IMR-90 (cell line): ENCODE results near the gene CDH23. TPM values are rescaled to one million over a fixed set of nuclear protein-coding genes. Genes with fewer than 3 reads are reported as not detected.

ENCODE experiments used
- ATAC-seq: fragments of 200-7000 bp; cut with Tn5 transposase; 2 replicates; pipeline ENCODE4 v1.9.1; 2020; ENCODE audit warnings: low read depth, mild to moderate bottlenecking, moderate library complexity
- BruUV-seq: library from RNA; stranded (reverse); fragments of 400-500 nt; replicated peaks from 2 replicates; lab custom pipeline; 2021; lab: Mats Ljungman, UMichigan
- CTCF ChIA-PET: fragments of 300-600 bp; formaldehyde crosslinking; extraction: SDS; loops from one replicate; lab custom pipeline; 2021; ENCODE audit warnings: antibody characterized with exemption; lab: Yijun Ruan, JAX
- POLR2A ChIA-PET: fragments of 300-600 bp; sonication (Branson Sonifier 250); formaldehyde crosslinking; loops from one replicate; lab custom pipeline; 2022; ENCODE audit warnings: antibody characterized with exemption; ENCODE audit not compliant: unreplicated experiment; lab: Charles Lee
- DNase-seq: peaks from one replicate; pipeline ENCODE4 v3.0.0; 2013
- H2AFZ ChIP-seq: replicated peaks from 2 replicates; pipeline ENCODE3; 2013; ENCODE audit warnings: low read length, mild to moderate bottlenecking; ENCODE audit not compliant: poor library complexity
- H2AK5ac ChIP-seq: 2 replicates; pipeline ENCODE4 v1.6.1; 2013; ENCODE audit warnings: low read depth, low read length, inconsistent platforms
- H2AK9ac ChIP-seq: replicated peaks from 2 replicates; pipeline ENCODE3; 2013; ENCODE audit warnings: mild to moderate bottlenecking, low read depth, low read length, moderate library complexity; ENCODE audit not compliant: poor library complexity
- H2BK120ac ChIP-seq: 2 replicates; pipeline ENCODE4 v1.6.1; 2013; ENCODE audit warnings: low read depth, low read length, inconsistent platforms
- H2BK15ac ChIP-seq: 3 replicates; pipeline ENCODE4 v1.6.1; 2013; ENCODE audit warnings: low read depth, low read length, inconsistent platforms
- H2BK20ac ChIP-seq: 2 replicates; pipeline ENCODE4 v1.6.1; 2013; ENCODE audit warnings: low read depth, mild to moderate bottlenecking, inconsistent platforms, low read length, moderate library complexity
- H2BK5ac ChIP-seq: 2 replicates; pipeline ENCODE4 v1.6.1; 2013; ENCODE audit warnings: mild to moderate bottlenecking, low read depth, low read length, inconsistent platforms; ENCODE audit not compliant: poor library complexity, severe bottlenecking
- H3K14ac ChIP-seq: replicated peaks from 2 replicates; pipeline ENCODE4 v1.6.1; 2013; ENCODE audit warnings: low read depth, low read length, inconsistent platforms
- H3K18ac ChIP-seq: 2 replicates; pipeline ENCODE4 v1.6.1; 2013; ENCODE audit warnings: low read depth, low read length, control low read depth
- H3K23ac ChIP-seq: 2 replicates; pipeline ENCODE4 v1.6.1; 2013; ENCODE audit warnings: low read depth, low read length, inconsistent platforms
- H3K27ac ChIP-seq: 2 replicates; pipeline ENCODE4 v1.5.1; 2013; ENCODE audit warnings: mild to moderate bottlenecking, control low read depth, low read length; ENCODE audit not compliant: insufficient read depth
- H3K27me3 ChIP-seq: 2 replicates; pipeline ENCODE4 v1.6.1; 2013; ENCODE audit warnings: low read length; ENCODE audit not compliant: control insufficient read depth, insufficient read depth
- H3K36me3 ChIP-seq: 2 replicates; pipeline ENCODE4 v1.6.1; 2013; ENCODE audit warnings: low read length, mixed read lengths; ENCODE audit not compliant: control insufficient read depth, insufficient read depth
- H3K4ac ChIP-seq: 2 replicates; pipeline ENCODE4 v1.6.1; 2013; ENCODE audit warnings: low read depth, low read length, inconsistent platforms
- H3K4me1 ChIP-seq: 2 replicates; pipeline ENCODE4 v1.6.1; 2013; ENCODE audit warnings: low read length, mixed read lengths; ENCODE audit not compliant: control insufficient read depth, insufficient read depth
- H3K4me2 ChIP-seq: 2 replicates; pipeline ENCODE4 v1.6.1; 2013; ENCODE audit warnings: low read depth, mild to moderate bottlenecking, control low read depth, low read length, moderate library complexity
- H3K4me3 ChIP-seq: 2 replicates; pipeline ENCODE4 v1.5.1; 2013; ENCODE audit warnings: low read depth, mild to moderate bottlenecking, control low read depth, low read length, moderate library complexity; ENCODE audit not compliant: insufficient read depth
- H3K56ac ChIP-seq: 2 replicates; pipeline ENCODE4 v1.6.1; 2013; ENCODE audit warnings: low read length, inconsistent platforms; ENCODE audit not compliant: insufficient read depth; ENCODE audit errors: extremely low read depth
- H3K79me1 ChIP-seq, 2 experiments: 2 replicates each; pipeline ENCODE4 v1.6.1; 2013; ENCODE audit warnings: low read length in 2 of 2, inconsistent platforms in 1 of 2, low read depth in 1 of 2
- H3K9ac ChIP-seq: 2 replicates; pipeline ENCODE4 v1.6.1; 2013; ENCODE audit warnings: low read depth, low read length, control low read depth
- H3K9me1 ChIP-seq: 2 replicates; pipeline ENCODE4 v1.6.1; 2013; ENCODE audit warnings: low read length, inconsistent platforms; ENCODE audit not compliant: insufficient read depth
- H3K9me3 ChIP-seq: 2 replicates; pipeline ENCODE4 v1.6.1; 2013; ENCODE audit warnings: low read length; ENCODE audit not compliant: control insufficient read depth, insufficient read depth
- H4K20me1 ChIP-seq: 2 replicates; pipeline ENCODE4 v1.6.1; 2013; ENCODE audit warnings: low read length, inconsistent platforms; ENCODE audit not compliant: insufficient read depth
- H4K5ac ChIP-seq: 2 replicates; pipeline ENCODE4 v1.6.1; 2013; ENCODE audit warnings: mild to moderate bottlenecking, low read depth, low read length, control low read depth
- H4K8ac ChIP-seq, 2 experiments: 2 replicates each; pipeline ENCODE4 v1.6.1; 2013; ENCODE audit warnings: low read depth in 2 of 2, low read length in 2 of 2, control low read depth in 1 of 2, inconsistent platforms in 1 of 2
- H4K91ac ChIP-seq: 2 replicates; pipeline ENCODE4 v1.6.1; 2013; ENCODE audit warnings: low read depth, low read length, inconsistent platforms; ENCODE audit not compliant: insufficient read depth
- BHLHE40 ChIP-seq: fragments of 150-350 bp; IDR thresholded peaks from 2 replicates; pipeline ENCODE4 v1.6.1; 2016; ENCODE audit warnings: mild to moderate bottlenecking, low read depth, low read length
- ELK1 ChIP-seq: fragments of 150-350 bp; IDR thresholded peaks from 2 replicates; pipeline ENCODE4 v1.6.1; 2016; ENCODE audit warnings: low read depth, mild to moderate bottlenecking, low read length, moderate library complexity, borderline replicate concordance
- RAD21 ChIP-seq: IDR thresholded peaks from 2 replicates; pipeline ENCODE4 v1.6.1; 2012; ENCODE audit warnings: low read length, improper control_type of control experiment
- RFX5 ChIP-seq: IDR thresholded peaks from 2 replicates; pipeline ENCODE4 v1.8.0; 2012; ENCODE audit warnings: low read depth, mild to moderate bottlenecking, low read length, moderate library complexity
- WGBS, 2 experiments: methylation state at CpG; one replicate each; pipeline versions ENCODE4 v1.1.5 to v1.1.7; 2013; ENCODE audit warnings: missing lambda C conversion rate in 2 of 2; ENCODE audit not compliant: insufficient read length in 1 of 2; ENCODE audit errors: extremely low coverage in 2 of 2; 5-methylcytosine and 5-hydroxymethylcytosine counted together
- dilution Hi-C: fragments of 300-500 bp; cut with HindIII; formaldehyde crosslinking; loops from one replicate; pipeline ENCODE4 v1.14.3; 2018; ENCODE audit warnings: low sequenced_read_pairs; ENCODE audit not compliant: unreplicated experiment
- in situ Hi-C: fragments of 300-500 bp; cut with MboI; formaldehyde crosslinking; loops from 3 replicates; pipeline ENCODE4 v1.14.3; 2019; ENCODE audit warnings: low sequenced_read_pairs, inconsistent platforms, mixed read lengths
- intact Hi-C: fragments of 100-400 bp; cut with micrococcal nuclease; formaldehyde crosslinking; loops from 2 replicates; pipeline ENCODE4 v1.10.0; 2022
- polyA plus RNA-seq, 3 experiments: library from polyadenylated mRNA; depleted of rRNA; stranded (reverse); fragments of >200 nt; gene quantifications; 2 replicates each; pipeline ENCODE4 v1.2.3, GENCODE V29; 2012; ENCODE audit warnings: low replicate concordance in 1 of 3
- total RNA-seq: library from RNA; depleted of rRNA; stranded (reverse); fragments of >200 nt; gene quantifications from 2 replicates; pipeline ENCODE4 v1.2.3, GENCODE V29; 2012

Gene CDH23
- total and polyA plus RNA-seq, 2 of the 4 experiments (the other 2 are of a cell fraction): under 0.01 to 0.03 TPM

- H2BK120ac ChIP-seq: no peak overlapping the region
- H3K18ac ChIP-seq: no peak overlapping the region
- no peak overlapping the region for H2BK15ac ChIP-seq
- H3K4me3 ChIP-seq: no peak overlapping the region
- in situ Hi-C loops: no loop called here
- WGBS, 2 experiments: 80% methylated on average over 2 of the region's 6 CpGs; no CpG with 5 or more reads in 1 of the 2 experiments
- H2AFZ ChIP-seq: no peak overlapping the region
- no peaks in the 10 kb centered on the region for H4K20me1 ChIP-seq
- H2AK5ac ChIP-seq: no peak overlapping the region
- ChIA-PET CTCF (no interaction called here), POLR2A (no interaction called here)
- H3K79me1 ChIP-seq: no peaks in the 10 kb centered on the region
- H3K36me3 ChIP-seq: no peaks in the 10 kb centered on the region
- no peaks in the 10 kb centered on the region for H3K4me1 ChIP-seq
- no peak overlapping the region for H2BK20ac ChIP-seq
- H3K27me3 ChIP-seq: peaks cover 54% of the 10 kb centered on the region
- H3K9ac ChIP-seq: no peak overlapping the region
- no peak overlapping the region for H4K8ac ChIP-seq
- BruUV-seq: no TSS peak
- H3K27ac ChIP-seq: no peak overlapping the region
- no peaks in the 10 kb centered on the region for H3K9me1 ChIP-seq
- no peak overlapping the region for H3K23ac ChIP-seq
- ATAC-seq (no peak), DNase-seq (no peak)
- no peak overlapping the region for H3K14ac ChIP-seq
- intact Hi-C loops: no loop called here
- H2AK9ac ChIP-seq: no peak overlapping the region
- no peak overlapping the region for H4K91ac ChIP-seq
- H3K56ac ChIP-seq: no peak overlapping the region
- no peak overlapping the region for H2BK5ac ChIP-seq
- no peak overlapping the region for H3K4me2 ChIP-seq
- TF ChIP-seq ELK1 (no peak), RFX5 (no peak), BHLHE40 (no peak), RAD21 (no peak)
- dilution Hi-C loops: no loop called here
- no peak overlapping the region for H3K4ac ChIP-seq
- H4K5ac ChIP-seq: no peak overlapping the region
- no peaks in the 10 kb centered on the region for H3K9me3 ChIP-seq
These were observed 247.2 kb downstream of the CDH23 start for GRCh38 chr10:71643904-71644303.
